Progenitor cell of endocrine pancreas (in vitro differentiated cells): ENCODE measurements around the gene ASCC1. TPM values are rescaled to one million over a fixed set of nuclear protein-coding genes. Genes with fewer than 3 reads are reported as not detected.

Source experiments
- DNase-seq: peaks from one replicate; pipeline ENCODE4 v3.0.0; 2021; ENCODE audit warnings: low spot score; ENCODE audit not compliant: unreplicated experiment
- H3K27ac Mint-ChIP-seq: 2 replicates; pipeline ENCODE4 v1.8.0; 2021; ENCODE audit warnings: mild to moderate bottlenecking, moderate library complexity, mixed read lengths
- H3K27me3 Mint-ChIP-seq: 2 replicates; pipeline ENCODE4 v1.8.0; 2021; ENCODE audit warnings: mixed read lengths
- H3K36me3 Mint-ChIP-seq: 2 replicates; pipeline ENCODE4 v1.8.0; 2022; ENCODE audit warnings: mixed read lengths; ENCODE audit not compliant: insufficient read depth
- H3K4me1 Mint-ChIP-seq: 2 replicates; pipeline ENCODE4 v1.8.0; 2021; ENCODE audit warnings: low read depth, mixed read lengths
- H3K4me3 Mint-ChIP-seq: 2 replicates; pipeline ENCODE4 v1.8.0; 2021; ENCODE audit warnings: low read depth, mild to moderate bottlenecking, moderate library complexity, mixed read lengths
- H3K9me3 Mint-ChIP-seq: 2 replicates; pipeline ENCODE4 v1.8.0; 2021; ENCODE audit warnings: low read depth, mixed read lengths
- CTCF ChIP-seq: fragments of 200-600 bp; sonication (generic); IDR thresholded peaks from one replicate; pipeline ENCODE4 v1.5.0; 2021; ENCODE audit warnings: antibody characterized with exemption, mild to moderate bottlenecking; ENCODE audit not compliant: unreplicated experiment
- total RNA-seq: library from RNA; stranded (reverse); gene quantifications from 2 replicates; pipeline ENCODE4 v1.2.1, GENCODE V29; 2021

Gene ASCC1
- total RNA-seq, 1 donor from 2014 or later = 42.2 TPM

GRCh38 chr10:72223743-72224101 lies 7.6 kb upstream of the ASCC1 start:
- Mint-ChIP-seq H3K36me3 (peaks cover 10% of the 10 kb centered on the region), H3K27ac (no peak overlapping the region), H3K4me1 (peaks cover 6% of the 10 kb centered on the region), H3K4me3 (no peak overlapping the region), H3K9me3 (no peaks in the 10 kb centered on the region), H3K27me3 (no peaks in the 10 kb centered on the region)
- no peak for DNase-seq
- no peak for TF ChIP-seq CTCF

DNA sequence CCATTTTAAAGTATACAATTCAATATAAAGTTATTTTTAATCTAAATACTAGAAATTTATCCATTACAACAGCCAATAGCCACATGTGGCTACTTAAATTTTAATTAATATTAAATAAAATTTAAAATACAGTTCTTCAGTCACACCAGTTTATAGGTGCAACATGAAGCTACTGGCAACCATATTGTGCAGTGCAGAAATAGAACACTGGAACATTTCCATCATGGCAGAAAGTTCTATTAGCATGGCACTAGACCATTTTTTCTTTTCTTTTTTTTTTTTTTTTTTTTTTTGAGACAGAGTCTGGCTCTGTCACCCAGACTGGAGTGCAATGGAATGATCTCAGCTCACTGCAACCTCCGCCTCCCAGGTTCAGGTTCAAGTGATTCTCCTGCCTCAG lies 5.2 kb upstream of the ASCC1 start:
- Mint-ChIP-seq H3K27me3 (no peaks in the 10 kb centered on the region), H3K4me1 (peaks cover 10% of the 10 kb centered on the region), H3K9me3 (no peaks in the 10 kb centered on the region), H3K27ac (no peak overlapping the region), H3K4me3 (no peak overlapping the region), H3K36me3 (peaks cover 8% of the 10 kb centered on the region)
- no peak for DNase-seq
- no peak for TF ChIP-seq CTCF

DNA sequence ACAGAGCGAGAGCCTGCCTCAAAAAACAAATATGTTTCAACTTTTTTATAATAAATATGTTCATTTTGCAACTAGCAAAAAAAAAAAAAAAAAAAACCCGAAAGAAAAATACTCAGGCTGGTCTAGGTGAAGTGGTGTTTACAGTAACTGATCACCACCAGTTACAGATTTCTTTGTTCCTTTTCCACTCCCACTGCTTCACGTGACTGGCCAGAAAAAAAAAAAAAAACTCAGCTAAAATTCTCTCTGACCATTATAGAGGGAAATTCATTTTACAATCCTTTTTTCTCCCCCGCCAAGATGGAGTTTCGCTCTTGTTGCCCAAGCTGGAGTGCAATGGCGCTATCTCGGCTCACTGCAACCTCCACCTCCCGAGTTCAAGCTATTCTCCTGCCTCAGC lies 4.6 kb upstream of the ASCC1 start:
- Mint-ChIP-seq H3K36me3 (peaks cover 8% of the 10 kb centered on the region), H3K4me1 (peaks cover 11% of the 10 kb centered on the region), H3K4me3 (no peak overlapping the region)

DNA sequence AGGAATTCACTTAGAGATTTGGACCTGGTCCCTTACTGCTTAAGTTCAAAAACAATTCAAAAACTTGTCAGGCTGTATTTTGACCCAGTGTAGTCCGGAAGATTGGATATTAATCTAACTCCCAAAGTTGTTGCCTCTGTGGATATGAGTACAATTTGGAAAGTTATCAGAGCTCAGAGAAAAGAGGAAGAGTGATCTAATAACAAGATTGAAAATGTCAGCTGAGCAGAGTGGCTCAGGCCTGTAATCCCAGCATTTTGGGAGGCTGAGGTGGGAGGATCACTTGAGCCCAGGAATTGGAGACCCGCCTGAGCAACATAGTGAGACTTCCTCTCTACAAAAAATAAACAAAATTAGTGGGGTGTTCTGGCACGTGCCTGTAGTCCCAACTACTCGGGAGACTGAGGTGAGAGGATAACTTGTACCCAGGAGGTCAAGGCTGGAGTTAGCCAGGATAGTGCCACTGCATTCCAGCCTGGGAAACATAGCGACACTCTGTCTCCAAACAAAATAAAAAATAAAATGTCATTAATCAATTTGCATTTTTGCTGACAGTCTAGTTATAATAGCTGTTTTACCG lies 3.2 kb upstream of the ASCC1 start:
- no peak for DNase-seq

More for the DNA sequence above, 4.6 kb upstream of the ASCC1 start:
- no peak for DNase-seq
- no peak for TF ChIP-seq CTCF
- Mint-ChIP-seq H3K27ac (no peak overlapping the region), H3K9me3 (no peaks in the 10 kb centered on the region), H3K27me3 (no peaks in the 10 kb centered on the region)

DNA sequence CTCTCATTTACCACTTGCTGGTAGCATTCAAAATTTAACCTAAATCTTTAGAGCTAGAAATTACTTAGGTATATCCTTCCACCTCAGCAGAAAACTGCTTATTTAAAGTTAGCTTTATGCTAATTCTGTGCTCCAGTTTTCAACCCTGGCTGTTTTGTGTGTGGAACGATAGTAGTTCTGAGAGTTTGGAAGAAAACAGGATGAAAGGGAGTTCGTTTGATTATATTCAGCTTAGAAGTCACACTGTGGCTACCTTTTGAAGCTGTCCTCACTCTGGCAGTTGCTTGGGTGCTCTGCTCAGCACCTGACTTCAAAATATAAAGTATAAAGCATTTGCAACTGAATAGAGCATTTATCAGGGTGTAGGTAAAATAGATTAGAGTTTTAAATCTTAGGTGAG lies 2.6 kb upstream of the ASCC1 start:
- Mint-ChIP-seq H3K36me3 (peaks cover 7% of the 10 kb centered on the region), H3K27me3 (no peaks in the 10 kb centered on the region), H3K27ac (no peak overlapping the region), H3K4me3 (peak overlapping the region; percentile 4), H3K9me3 (no peaks in the 10 kb centered on the region), H3K4me1 (peaks cover 18% of the 10 kb centered on the region)
- TF ChIP-seq CTCF = no peak
- DNase-seq = no peak

More for the DNA sequence above, 3.2 kb upstream of the ASCC1 start:
- no peak overlapping the region for H3K4me3 Mint-ChIP-seq
- no peaks in the 10 kb centered on the region for H3K27me3 Mint-ChIP-seq
- H3K9me3 Mint-ChIP-seq = no peaks in the 10 kb centered on the region
- peaks cover 8% of the 10 kb centered on the region for H3K36me3 Mint-ChIP-seq
- H3K27ac Mint-ChIP-seq = no peak overlapping the region
- peaks cover 18% of the 10 kb centered on the region for H3K4me1 Mint-ChIP-seq
- TF ChIP-seq CTCF = no peak
